WI38 (cell line): ENCODE data around the gene ETV3.

Experiments used
- H3K4me3 ChIP-seq: 2 replicates; pipeline ENCODE4 v1.5.1; 2011; ENCODE audit warnings: low read depth, mild to moderate bottlenecking, control low read depth, low read length
- TF ChIP-seq, protein P1 (sequence below): IDR thresholded peaks from 2 replicates; pipeline ENCODE4 v1.5.1; 2012; ENCODE audit warnings: low read depth, mild to moderate bottlenecking, control low read depth, low read length

ETV3 gene

DNA sequence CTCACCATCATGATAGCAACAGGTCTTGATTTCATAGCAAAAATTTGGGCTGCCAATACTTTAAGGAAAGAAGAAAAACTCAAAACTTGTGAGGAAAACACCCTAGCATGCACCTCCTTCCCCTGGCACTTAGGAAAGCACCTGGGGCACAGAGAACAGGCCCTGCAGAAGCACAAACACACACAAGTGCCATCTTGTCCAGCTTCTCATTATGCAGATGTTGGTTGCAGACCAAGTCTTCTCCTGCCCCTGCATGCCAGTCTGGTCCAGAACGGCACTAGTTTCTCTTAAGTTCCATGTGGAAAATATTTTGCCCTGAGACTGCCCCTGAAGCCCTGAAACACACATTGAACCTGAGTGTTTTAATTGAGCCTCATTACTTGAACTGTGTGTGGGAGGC is 6.3 kb upstream of the ETV3 start:
- TF ChIP-seq, protein P1, sequence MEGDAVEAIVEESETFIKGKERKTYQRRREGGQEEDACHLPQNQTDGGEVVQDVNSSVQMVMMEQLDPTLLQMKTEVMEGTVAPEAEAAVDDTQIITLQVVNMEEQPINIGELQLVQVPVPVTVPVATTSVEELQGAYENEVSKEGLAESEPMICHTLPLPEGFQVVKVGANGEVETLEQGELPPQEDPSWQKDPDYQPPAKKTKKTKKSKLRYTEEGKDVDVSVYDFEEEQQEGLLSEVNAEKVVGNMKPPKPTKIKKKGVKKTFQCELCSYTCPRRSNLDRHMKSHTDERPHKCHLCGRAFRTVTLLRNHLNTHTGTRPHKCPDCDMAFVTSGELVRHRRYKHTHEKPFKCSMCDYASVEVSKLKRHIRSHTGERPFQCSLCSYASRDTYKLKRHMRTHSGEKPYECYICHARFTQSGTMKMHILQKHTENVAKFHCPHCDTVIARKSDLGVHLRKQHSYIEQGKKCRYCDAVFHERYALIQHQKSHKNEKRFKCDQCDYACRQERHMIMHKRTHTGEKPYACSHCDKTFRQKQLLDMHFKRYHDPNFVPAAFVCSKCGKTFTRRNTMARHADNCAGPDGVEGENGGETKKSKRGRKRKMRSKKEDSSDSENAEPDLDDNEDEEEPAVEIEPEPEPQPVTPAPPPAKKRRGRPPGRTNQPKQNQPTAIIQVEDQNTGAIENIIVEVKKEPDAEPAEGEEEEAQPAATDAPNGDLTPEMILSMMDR, result no peak
- H3K4me3 ChIP-seq, result no peak overlapping the region

DNA sequence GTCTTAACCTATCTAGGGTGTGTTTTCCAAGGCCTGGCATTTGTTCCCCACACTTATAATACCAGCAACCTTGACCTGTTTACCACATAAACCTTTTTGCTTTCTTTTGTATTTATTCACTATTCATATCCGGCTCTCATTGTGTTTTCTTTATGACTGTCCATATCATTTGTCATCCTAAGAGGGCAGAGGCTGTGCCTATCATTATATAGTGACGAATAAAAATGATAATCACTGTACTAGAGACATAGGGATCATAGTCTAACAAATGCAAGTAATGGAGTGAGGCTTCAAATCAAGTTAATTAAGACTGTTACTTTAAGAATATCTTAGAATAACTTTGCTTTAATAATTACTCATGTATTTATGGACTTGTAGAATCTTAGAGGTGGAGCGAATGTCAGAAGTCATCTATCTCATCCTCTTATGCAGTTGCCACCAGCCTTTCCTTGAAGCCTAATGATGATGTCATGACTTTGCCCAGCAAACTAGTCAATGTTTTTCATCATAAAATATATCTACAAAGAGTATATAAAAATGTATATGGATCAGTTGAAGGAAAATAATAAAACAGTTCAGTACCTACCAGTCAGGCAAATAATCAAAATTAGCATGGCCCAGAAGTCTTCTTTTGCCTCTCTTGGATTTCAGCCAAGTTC is 4.7 kb upstream of the ETV3 start:
- H3K4me3 ChIP-seq, result no peak overlapping the region
- TF ChIP-seq, protein P1, result no peak

DNA sequence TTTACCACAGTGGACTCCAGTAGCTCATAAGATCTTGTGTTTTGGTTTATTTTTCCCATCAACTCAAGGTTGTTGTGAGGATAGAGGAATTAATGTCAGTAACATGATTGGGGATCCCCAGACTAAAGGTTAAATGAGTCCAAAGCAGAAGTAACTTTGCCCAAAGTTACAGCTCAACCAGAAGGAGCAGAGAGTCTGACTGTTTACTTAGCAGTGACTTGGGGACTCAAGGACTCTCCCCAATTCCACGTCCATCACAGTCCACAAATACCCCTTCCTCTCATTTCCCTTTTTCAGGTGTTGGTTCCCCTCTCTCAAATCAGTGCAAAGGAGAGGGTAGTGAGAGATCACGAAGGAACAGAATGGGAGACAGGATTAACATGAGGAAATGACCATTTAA is 4.0 kb upstream of the ETV3 start:
- H3K4me3 ChIP-seq, result no peak overlapping the region
- TF ChIP-seq, protein P1, result no peak

DNA sequence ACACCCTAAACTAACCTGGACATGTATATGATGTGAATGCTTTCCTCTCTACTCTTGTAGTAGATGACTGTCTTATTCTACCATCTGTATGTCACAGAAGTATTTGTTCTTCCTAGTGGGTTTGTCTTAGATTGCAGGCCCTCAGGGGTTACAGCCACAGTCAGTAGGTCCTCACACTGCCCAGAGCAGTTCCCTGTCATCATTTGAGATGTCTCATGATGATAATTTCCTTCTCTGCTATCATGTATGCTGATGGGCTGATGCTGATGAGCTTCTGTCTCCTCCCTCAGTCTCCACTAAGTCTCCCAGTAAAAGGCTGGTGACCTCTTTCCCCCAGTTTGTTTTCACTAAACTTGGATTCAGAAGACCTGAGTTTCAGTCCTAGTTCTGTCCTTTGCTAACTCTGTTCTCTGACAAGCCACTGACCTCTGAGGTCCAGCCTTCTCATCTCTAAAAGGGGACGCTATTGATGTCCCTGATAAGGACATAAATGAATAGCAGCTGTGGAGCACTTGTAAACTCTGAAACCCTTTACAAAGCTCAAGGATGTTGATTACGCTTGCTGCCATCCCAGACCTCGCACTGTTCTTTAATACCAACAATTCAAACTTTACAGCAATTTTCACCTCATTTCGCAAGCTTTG is 3.1 kb upstream of the ETV3 start:
- H3K4me3 ChIP-seq, result no peak overlapping the region
- TF ChIP-seq, protein P1, result no peak

DNA sequence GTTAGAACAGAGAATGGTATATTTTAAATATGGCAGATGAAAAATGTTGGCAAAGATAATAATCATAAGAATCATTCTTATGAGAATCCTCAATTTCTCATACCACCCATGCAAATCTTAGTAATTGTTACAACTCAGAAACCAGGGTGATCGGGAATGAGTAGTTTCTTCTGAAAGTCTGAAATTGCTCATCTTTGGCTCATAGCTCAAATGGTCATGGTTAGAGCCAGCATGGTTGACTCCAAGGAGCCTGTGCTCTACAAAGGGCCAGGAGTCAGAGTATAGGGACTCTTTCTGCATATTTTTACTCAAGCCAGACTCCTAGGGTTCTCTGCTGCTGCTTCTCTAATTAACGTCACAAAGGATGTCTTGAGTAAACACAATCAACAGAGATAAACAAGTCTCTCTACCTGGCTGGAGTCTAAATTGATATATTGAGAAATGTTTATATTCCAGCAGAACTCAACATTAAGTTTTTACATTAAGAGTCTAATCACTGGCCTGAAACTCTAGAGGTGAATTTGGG is 1.9 kb upstream of the ETV3 start:
- no peak overlapping the region for H3K4me3 ChIP-seq
- TF ChIP-seq, protein P1, result no peak

DNA sequence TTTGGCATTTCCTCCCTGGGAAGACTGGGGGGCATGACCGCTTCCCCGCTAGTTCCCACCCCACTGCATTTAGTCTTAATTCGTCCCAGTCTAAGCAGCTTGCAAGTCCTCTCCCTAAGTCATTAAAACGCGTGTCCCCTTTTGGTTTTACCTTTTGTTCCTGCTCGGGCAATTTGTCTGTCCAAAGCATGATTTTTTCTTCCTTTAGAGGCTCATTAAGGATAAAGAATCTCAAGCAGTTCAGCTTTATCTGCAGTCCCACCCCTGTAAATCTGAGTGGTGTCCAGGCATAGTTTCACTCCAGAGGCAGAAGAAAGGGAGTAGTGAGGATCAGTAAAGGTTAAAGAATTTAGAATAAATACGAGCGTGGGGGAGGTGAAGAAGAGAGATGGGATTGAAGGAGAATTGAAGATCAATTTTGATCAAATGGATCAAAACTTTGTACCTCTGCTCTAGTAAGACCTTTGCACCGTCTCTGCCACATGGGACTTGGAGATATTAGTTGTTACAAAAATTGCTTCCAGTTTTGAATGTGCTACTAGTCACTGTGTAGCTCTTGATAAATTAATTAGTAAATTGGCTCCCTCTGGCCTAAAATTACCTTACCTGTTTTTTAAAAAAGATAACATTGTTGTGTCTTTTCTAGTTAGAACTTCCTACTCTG is 989 bp upstream of the ETV3 start:
- TF ChIP-seq, protein P1, result no peak
- H3K4me3 ChIP-seq, result peak overlapping the region; percentile 96
